NCI-H82 (cell line): ENCODE results near the gene ACE.

ENCODE experiments used
- DNase-seq: peaks from one replicate; lab custom pipeline; 2025; lab: John Stamatoyannopoulos, UW

The ACE gene

DNA sequence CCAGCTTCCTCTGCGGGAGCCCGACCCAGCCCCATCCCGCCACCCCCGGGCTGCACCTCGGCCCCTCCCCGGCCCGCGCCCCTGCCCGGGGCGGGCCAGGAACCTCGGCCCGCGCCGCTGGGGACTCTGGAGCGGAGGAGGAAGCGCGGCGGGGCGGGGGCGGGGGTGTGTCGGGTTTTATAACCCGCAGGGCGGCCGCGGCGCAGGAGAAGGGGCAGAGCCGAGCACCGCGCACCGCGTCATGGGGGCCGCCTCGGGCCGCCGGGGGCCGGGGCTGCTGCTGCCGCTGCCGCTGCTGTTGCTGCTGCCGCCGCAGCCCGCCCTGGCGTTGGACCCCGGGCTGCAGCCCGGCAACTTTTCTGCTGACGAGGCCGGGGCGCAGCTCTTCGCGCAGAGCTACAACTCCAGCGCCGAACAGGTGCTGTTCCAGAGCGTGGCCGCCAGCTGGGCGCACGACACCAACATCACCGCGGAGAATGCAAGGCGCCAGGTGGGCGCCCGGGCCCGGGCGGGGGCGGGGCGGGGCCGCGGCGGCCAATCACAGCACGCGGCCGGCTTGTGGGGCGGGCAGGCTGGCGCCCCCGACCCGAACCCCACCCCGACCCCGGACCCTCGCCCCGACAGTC is at the start of gene ACE:
TSS of gene ACE (plus strand) at position 208 of the 626 bp plus-strand sequence. CDS start at position 242, 34 bp downstream.
- DNase-seq, result peak; percentile 81

DNA sequence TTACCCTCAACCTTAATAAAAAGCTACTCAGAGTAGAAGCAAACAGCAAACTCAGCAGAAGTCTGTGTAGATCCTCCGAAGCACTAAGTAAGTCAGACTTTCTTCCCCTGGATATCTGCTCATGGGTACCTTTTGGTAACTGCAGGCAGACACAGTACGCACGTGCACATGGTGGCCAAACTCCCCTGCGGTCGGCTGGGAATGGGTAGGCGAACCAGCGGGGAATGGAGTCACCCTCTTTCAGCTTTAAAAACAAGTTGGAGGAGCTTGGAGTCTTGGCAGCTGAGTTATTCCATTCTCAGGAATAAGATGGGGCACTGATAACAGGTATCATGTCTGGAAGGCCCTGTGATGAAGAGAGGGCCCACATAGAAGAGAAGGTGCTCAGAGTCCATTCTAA is 47.1 kb upstream of the ACE start:
- no peak for DNase-seq

DNA sequence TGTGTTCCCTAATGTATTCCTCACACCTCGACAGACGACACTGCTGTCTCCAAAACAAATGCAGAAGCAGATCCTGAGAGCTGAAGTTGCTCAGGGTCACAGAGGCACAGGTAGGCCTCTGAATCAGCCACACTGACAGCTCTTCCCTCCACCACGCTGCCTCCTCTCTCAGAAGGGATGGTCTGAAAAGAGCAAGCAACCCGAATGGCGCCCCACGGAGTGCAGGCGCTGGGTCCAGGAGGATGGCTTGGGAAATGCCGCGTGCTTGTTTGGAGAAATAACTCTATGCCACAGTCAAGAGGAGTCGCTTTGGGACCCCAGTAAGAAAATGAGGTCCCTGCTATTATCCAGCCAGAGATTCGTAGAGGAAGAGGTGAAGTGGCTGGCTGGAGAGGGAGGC is 46.6 kb upstream of the ACE start:
- DNase-seq, result no peak

DNA sequence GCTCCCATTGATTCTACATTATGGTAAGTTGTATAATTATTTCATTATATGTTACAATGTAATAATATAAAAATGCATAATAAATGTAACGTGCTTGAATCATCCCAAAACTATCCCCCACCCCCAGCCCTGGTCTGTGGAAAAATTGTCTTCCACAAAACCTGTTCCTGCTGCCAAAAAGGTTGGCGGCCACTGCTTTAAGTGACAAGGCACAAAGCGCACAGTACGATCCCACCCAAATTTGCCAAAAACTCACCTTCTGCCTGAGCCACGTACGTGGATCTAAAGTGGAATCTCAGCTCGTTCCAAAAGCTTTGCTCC is 45.3 kb upstream of the ACE start:
- DNase-seq, result no peak

DNA sequence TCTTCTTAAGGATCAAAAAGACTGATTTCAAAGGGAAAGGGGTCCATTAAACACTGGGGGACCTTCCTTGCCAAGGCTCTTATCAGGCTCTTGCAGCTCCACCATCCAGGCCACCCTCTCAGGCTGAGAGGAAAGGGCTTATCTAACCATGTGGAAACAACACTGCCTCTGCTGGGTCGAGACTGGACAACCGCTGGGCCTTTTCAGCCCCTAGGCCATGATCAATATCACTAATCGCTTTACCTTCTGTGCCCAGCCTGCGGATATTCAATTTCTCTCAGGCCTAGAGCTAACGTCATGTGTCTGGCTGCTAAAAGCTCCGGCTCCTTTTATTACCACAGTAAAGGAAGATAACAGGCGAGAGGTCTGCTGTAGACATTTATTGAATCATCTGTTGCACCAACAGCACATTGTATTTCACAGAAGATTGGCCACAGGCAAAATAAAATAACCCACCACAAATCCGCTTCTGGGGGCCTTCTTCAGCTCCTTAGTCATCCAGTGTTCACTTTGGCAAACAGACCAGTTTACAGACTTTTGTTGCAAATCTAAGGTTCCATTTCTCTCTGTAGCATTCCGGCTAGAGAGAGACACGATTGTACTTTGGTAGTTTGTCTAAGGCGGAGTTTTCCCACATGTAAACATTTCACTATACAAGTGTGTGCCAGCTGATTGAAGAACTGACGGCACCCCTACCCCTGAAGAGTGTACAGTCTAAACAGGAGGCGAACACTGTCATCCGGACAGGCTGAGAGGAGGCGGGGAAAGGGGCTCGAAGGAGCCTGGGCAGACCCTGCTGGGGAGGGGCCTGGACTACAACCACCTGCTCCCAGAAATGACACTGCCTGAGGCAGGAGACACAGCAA is 44.7 kb upstream of the ACE start:
- peak; percentile 75 for DNase-seq

DNA sequence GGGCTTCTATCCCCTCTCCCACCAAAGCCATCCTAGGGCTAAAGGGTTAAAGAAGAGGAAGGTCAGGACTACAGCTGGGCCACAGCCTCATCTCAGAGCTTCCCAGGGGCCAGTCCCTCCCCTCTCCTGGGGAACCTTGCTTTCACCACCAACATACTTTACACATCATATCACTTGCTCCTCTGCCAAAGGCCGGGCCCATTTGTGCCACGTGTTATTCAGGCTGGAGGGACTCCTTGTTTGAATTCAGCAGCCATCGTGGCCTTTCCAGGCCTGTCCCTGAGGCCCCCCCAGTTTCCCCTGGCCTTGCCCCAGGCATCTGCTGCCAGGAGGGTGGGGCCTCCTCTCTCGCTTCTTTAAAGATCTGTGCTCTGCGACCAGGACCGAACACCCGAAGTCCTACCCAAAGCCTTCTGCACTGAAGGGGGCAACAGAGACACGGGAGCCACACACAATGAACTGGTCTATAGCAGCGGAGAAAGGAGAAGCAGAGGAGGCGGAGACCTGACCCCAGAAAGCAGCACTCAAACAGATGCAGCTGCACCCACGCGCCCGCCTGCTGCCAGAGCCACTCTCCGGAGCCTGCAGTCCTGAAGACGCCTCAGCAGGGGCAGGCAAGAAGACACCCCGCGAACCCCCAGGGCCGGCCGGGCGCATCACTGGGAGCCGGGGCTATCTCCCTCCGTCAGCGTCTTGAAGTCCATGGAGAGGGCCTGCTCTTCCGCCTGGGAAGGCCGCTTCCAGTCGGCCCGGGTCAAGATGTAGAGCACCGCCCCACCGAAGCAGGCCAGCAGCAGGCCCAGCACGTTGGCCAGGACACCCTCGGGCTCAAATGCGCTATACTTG is 42.9 kb upstream of the ACE start:
- DNase-seq, result no peak

DNA sequence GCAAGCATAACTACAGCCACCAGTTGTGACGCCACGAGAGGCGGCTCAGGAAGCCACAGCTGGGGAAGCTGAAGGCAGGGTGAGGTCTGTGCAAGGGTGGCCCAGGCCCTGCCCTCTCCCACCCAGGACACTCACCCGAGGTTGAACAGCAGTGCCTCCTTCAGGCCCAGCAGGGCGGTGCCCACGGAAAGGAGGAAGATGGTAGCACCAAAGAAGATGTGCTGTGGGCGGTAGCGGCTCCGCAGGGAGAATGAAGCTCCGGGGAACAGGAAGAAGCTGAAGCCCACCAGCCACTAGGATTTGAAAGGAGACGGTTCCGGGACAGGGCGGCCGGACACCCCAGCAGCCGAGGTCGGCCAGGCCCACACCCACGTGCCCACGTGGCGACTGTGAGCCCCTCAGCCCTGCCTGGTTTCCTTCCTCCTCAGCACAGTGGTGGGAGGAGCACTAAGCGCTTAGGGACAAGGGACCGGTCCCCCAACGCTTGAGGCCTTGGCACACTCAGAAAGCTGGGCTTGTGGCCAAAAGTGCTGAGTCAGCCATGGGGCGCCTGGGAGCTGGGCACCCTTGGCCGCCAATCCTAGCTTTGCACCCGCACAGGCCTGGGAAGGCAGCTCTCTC is 41.8 kb upstream of the ACE start:
- DNase-seq, result no peak

DNA sequence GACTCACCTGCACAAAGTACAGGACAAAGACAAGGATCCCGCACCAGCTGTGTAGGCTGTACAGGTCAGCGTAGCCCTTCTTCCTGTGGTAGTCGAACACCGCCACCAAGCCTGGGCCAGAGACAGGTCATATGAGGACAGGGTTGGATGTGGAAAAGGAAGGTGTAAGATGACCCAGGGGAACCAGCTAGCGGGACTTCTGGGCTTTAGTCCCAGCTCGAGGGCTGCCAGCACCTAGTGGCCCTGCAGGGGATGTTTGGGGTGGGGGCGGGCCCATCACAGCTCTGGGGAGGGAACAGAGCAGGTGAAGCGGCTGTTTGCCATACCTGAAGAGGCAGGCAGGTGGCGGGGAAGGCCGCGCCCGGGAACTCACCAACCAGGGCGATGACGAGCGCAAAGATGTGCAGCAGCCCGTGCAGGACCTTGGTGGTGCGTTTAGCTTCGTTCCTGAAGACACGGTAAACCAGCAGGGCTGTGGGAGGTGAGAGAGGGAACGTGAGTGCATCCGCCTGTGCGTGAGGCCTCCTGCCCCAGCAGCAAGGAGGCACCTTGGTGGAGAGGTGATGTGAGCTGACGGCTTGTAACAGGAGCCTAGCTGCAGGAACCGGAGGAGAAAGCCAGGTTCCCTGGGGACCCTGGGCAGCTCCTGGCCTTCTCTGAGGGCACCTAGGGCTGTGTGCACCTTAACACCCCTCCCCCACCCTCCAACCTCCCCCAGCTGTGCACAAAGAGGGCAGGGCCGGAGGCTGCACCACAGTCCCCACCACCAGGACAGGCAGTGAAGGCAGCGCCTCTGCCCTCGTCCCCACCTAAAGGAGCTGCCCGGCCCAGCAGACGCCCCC is 41.0 kb upstream of the ACE start:
- no peak for DNase-seq

DNA sequence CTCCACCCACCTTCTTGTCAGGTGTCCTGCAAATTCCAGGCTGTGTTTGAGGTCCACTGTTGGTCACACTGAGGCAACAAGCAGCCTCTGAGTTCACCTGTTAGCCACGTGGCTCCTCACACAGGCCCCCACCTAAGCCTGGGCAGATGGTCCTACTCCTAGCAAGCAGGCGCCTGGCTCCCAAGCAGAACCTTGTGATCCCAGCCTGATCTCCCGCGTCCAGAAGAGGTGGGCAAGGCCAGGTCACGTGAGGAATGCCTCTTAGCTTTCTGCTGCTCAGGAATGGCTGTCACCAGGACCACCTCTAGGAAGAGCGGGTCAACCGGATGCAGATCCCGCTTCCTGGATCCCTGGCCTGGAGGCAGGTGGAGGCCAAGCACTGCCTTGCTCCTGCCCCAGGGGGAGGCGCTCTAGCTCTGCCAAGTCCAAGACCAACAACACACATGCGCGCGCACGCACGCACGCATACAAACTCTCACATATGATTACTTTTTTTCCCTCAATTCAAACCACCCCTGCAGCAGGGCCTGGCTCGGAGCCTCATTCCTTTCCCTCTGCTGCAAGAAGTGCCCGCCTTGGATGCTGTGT is 40.2 kb upstream of the ACE start:
- DNase-seq, result peak; percentile 54

DNA sequence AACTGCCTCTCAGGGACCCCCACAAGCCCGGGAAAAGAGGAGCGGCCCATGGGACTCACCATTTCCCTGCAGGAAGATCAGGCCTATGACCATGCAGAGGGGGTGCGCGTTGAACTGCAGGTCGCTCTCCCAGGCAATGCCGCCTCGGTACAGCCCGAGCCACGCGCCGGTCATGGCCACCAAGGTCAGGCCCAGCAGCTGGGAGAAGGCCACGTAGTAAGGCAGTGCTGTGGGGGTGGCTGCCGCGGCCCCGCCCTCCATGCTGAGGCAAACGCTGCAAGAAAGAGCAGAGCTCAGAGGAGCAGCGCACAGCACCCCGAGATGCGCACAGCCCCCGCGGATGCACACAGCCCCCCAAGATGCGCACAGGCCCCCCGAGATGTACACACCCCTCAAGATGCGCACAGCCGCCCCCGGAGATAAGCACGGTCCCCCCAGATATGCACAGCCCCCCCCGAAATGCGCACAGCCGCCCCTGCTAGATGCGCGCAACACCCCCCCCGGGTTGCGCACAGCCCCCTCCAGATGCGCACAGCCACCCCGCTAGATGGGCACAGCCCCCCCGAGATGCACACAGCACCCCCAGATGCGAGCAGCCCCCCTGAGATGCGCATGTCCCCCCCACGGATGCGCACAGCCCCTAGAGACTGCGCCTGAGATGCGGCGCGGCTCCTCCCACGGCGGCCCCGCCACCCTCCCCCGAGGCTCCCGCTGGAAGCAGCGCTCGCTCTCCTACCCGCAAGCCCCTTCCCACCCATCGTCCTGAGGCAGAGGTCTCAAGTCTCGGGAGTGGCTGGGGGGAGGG is 39.4 kb upstream of the ACE start:
- no peak for DNase-seq

DNA sequence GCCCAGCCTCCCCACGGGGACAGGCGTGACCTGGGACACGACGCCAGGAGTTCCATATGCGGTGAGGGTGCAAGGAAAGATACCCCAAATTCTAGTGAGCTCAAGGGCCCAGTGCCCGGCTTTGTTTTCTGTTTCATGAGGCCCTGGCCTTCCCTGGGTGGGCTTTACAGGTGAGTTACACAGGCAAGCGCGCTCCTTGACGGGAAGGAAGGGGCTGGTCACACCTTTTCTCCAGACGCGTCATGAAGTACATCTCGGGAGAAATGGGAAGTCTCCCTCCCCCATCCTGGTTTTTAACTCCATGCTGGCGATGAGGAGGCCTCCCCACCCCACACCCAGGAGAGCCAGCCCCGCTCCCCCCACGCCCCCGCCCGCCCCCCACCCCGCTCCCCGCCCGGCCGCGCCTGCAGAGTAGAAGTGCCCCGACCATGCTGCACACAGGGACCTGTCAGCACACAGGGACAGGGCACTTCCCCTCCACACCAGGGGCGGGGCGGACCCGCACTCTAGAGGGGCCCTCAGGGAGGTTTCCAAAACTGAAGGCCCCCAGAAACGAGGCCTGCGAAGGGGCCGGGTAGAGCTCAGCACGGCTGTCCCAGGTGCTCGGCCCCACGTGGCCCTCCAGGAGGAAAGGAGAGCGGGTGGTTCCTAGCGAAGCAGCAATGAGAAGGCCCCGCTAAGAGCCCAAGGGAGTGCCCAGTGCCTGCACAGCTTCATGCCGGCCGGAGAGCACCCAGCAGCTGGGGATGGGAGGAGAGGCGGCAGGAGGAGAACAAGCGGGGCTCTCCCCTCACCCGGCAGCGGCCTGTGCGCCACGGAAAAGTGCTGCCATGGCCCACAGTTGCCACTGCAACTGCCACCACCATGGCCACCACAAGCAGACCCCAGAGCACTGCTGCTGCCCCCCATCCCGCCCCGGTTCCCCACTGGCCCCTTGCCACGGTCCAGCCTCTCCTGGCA is 38.5 kb upstream of the ACE start:
- no peak for DNase-seq

DNA sequence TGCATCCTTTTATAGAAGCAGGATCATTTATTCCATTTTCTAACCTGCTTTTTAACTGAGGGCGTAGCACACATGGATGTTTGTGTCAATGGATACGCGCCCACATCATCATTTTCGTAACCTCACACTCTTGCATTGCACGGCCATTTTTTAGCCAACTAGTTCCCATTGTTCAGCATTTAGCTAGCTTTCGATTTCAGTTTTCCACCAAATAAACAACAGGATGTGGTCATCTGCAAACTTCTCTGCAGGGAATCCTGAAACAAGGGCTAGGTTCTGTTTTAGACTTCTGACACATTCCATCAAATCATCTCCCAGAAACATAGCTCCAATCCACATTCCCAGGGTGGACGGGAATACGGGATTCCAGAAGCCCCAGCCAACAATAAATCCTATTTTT is 37.2 kb upstream of the ACE start:
- no peak for DNase-seq

DNA sequence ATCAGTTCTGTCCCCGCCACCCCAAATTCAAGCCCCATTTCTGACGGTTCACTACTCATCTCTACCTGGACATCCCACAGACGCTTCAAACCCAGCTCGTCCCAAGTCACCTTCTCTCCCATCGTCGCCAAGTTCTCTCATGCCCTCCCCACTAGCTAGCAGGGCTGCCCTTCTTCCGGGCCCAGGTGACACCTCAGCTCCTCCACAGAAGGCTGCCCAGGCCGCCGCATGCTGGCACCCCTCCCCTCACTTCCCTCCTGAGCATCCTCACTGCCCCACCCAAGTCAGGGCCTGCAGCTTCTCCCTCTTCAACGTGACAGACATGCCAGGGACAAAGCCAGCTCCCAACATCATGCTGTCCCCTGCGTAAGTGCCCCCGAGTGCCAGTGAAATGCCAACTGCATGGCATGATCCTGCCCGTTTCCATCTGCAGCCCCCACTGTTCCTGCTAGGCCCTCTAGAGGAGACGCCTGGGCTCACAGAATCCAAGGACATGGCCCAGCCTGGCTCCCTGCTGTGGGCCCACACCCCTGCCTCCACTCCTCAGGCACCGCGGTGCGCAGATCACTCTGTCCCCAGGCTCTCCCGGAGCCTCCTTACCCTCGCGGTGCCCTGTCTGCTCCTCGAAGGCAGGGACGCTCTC is 36.6 kb upstream of the ACE start:
- DNase-seq, result peak; percentile 29

DNA sequence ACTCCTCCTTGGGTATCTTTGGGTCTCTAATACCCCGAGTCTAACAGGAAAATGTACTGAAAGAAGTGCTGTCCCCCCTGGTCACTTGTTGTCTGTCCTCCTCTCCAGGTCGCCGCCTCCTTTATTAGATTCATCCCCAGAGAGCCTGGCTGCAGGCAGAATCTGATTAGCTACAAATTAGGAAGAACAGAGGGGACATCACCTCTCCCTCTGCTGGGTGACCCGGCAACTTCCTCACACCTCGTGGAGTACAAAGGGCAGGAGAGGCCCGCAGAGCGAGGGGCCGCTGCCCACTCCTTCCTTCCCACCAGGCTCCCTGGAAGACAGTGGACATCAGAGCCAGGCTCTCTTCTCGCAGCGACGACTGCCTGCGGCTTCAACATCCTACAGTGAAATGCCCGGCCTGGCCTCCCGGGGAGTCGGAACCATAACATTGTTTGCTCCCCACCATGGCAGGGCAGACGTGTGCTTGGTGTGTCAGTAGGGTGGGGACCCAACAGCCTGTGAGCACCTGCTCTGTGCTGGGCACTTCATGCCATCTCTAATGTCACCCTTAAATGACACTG is 36.0 kb upstream of the ACE start:
- no peak for DNase-seq

DNA sequence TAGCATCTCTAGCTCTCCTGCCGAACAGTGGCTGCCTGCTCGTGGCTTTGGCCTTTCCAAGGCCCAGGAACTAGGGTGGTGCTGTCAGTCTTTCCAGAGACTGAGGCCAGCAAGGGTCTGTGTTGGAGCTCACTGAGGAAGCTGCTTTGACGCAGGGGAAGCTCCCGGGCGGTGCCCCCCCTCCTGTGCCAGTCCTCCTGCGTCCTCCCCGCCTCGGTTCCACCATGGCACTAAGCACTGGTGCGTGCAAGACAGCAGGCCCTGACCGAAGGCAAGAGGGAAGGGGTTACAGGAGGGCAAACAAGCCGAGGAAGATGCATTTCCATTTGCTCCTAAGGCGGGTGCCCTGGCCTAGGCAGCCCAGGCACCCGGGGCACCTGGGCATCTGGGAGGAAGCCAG is 35.2 kb upstream of the ACE start:
- no peak for DNase-seq

DNA sequence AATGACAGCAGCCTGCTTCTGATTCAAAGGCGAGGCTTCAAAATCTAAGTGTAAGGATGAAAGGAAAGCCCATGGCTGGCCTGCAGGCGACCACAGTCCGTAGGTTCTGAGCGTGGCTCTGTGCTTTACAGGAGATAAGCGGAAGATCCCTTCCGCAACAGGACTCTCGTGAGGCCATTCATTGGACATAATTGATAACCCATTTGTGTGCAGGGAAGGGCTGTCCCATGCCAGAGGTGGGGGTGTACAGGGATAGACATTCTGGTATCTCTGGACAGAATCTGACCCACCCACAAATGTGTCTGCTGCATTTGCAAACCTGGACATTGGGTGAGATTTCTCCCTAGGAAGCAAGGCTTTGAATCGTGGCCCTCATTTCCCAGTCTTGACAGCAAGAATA is 34.8 kb upstream of the ACE start:
- DNase-seq, result no peak

DNA sequence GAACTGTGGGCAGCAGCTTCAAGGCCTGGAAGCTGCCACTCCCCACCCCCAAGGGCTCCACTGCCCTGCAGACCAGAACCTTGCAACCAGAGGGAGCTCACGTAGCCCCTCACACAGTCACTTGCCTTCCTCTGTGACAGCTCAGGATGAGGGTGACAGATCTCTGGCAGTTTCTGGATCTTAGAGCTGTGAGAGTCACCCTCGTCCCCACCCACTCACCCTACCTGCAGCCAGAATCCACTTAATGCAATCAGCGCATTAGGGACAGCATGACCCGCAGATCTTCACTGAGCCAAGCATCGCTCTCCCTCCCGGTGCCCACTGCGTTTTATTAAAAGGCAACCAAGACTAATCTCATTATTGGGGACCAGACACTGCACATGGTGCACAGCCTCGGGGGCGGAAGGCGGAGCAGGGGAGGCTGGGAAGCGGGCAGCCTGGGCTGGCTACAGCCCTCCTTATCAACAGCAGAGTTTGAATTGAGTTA is 34.3 kb upstream of the ACE start:
- DNase-seq, result peak; percentile 98

DNA sequence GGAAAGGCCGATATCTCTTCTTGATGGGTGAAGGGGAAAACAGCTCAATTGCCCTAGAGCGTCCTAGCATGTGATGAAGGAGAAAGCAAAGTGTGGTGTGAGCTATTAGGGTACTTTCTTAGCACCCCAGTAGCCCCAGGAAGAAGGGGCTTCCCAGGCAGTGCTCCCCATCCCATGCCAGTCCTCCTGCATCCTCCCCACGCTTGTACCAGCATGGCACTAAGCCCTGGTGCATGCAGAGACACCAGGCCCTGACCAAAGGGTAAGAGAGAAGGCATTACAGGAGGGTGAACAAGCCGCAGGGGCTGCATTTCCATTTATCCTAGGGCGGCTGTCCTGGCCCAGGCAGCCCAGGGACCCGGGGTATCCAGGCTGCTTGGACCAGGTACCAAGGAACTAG is 33.8 kb upstream of the ACE start:
- DNase-seq, result peak; percentile 56
